ENCODE measurements around the gene ZBTB2.
"Not testable (repeated sequence)": the region's sequence is repeated elsewhere in the genome, so short reads cannot be mapped to it uniquely, and the experiment has no call there.

The ZBTB2 gene

DNA sequence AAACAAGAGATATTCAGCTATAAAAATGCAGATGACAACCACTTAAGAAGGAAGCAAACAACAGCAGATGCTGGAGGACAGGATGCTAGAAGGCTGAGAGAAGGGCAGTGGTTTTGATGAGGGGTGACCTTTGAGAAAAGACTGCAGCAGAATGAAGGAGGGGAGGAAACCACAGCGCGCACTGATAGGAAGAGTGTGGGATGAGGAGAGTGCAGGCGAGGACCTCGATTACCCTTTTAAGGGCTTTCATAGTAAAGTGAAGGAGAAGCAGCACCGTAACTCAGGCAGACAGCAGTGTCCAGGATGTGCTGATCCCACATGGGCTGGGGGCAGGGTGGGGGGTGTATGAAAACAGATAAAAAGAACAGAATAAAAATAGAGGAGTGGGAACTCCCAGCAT lies 19.2 kb downstream of the ZBTB2 start:
- no peak for DNase-seq (ENCODE audit: low spot score)

DNA sequence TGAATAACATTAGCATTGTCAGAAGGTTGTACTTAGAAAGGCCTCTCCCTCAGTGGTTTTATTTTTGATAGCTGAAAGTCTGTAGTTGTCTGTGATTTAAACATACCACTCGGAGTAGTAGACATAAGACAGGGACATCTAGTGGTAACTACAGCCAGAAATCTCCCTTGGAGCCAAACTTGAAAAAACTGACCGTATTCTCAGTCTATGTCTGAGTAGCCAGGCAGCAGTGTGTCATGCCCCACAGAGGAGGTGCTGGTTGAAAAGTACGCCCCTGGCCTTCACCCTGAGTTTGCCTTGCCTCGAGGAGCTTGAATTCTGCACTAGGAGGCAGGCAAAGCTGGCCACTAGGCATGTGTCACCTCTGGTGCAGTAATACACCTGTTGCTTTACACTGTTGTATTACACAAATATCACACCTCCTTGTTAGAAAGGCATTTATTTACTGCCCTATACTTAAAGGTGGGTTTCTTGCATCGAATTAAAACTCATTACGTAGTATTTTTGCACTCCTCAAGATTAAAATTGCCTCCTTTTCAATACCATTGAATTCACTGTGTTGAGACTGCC lies 20.8 kb downstream of the ZBTB2 start:
- DNase-seq (ENCODE audit: low spot score) = no peak

DNA sequence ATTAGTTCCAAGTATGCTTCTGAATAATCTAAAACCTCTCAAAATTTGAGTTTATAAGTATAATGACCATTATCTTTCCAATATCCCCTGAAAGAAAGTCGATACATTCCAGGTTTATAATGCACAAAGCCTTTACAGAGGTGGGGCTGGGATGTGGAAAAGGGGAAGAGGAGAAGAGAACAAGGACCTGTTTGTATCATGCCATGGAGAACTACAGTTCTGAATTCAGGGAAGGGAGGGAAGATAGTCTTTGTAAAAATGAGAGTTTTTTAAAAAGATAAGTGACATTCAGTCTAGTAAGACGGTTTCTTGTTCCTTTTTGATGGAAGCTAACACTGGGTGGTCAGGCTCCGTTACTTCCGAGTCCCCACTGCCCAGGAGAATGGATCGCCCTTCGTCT lies 26.1 kb downstream of the ZBTB2 start:
- peak; percentile 17 for DNase-seq (ENCODE audit: low spot score)

DNA sequence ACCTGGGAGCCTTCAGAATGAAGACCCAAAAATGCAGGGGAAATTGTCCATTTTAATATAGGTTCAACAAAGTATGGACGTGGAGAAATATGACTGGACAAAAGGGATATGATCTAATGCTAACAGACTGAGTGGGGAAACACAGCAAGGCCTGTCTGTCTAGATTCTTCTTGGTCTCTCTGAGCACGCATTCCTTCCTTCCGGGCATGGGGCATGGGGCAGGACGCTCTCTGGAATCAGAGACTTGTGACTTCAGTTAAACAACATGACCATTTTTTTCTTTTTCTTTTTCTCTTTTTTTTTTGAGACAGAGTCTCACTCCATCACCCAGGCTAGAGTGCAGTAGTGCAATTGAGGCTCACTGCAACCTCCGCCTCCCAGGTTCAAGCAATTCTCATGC lies 31.9 kb downstream of the ZBTB2 start:
- DNase-seq (ENCODE audit: low spot score) = no peak

GRCh38 chr6:151358475-151358874 lies 32.9 kb downstream of the ZBTB2 start:
- no peak for DNase-seq (ENCODE audit: low spot score)

GRCh38 chr6:151357758-151358436 lies 33.5 kb downstream of the ZBTB2 start:
- DNase-seq (ENCODE audit: low spot score) = no peak

GRCh38 chr6:151356983-151357382 lies 34.4 kb downstream of the ZBTB2 start:
- DNase-seq (ENCODE audit: low spot score) = not testable (repeated sequence)

GRCh38 chr6:151353795-151354194 lies 37.6 kb downstream of the ZBTB2 start:
- DNase-seq (ENCODE audit: low spot score) = no peak

DNA sequence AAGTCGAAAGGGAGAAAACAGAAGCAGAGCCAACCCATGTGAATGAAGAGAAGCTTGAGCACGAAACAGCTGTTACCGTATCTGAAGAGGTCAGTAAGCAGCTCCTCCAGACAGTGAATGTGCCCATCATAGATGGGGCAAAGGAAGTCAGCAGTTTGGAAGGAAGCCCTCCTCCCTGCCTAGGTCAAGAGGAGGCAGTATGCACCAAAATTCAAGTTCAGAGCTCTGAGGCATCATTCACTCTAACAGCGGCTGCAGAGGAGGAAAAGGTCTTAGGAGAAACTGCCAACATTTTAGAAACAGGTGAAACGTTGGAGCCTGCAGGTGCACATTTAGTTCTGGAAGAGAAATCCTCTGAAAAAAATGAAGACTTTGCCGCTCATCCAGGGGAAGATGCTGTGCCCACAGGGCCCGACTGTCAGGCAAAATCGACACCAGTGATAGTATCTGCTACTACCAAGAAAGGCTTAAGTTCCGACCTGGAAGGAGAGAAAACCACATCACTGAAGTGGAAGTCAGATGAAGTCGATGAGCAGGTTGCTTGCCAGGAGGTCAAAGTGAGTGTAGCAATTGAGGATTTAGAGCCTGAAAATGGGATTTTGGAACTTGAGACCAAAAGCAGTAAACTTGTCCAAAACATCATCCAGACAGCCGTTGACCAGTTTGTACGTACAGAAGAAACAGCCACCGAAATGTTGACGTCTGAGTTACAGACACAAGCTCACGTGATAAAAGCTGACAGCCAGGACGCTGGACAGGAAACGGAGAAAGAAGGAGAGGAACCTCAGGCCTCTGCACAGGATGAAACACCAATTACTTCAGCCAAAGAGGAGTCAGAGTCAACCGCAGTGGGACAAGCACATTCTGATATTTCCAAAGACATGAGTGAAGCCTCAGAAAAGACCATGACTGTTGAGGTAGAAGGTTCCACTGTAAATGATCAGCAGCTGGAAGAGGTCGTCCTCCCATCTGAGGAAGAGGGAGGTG lies 38.7 kb downstream of the ZBTB2 start:
- no peak for DNase-seq (ENCODE audit: low spot score)

DNA sequence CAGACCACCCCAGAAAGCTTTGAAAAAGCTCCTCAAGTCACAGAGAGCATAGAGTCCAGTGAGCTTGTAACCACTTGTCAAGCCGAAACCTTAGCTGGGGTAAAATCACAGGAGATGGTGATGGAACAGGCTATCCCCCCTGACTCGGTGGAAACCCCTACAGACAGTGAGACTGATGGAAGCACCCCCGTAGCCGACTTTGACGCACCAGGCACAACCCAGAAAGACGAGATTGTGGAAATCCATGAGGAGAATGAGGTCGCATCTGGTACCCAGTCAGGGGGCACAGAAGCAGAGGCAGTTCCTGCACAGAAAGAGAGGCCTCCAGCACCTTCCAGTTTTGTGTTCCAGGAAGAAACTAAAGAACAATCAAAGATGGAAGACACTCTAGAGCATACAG lies 39.6 kb downstream of the ZBTB2 start:
- no peak for DNase-seq (ENCODE audit: low spot score)

DNA sequence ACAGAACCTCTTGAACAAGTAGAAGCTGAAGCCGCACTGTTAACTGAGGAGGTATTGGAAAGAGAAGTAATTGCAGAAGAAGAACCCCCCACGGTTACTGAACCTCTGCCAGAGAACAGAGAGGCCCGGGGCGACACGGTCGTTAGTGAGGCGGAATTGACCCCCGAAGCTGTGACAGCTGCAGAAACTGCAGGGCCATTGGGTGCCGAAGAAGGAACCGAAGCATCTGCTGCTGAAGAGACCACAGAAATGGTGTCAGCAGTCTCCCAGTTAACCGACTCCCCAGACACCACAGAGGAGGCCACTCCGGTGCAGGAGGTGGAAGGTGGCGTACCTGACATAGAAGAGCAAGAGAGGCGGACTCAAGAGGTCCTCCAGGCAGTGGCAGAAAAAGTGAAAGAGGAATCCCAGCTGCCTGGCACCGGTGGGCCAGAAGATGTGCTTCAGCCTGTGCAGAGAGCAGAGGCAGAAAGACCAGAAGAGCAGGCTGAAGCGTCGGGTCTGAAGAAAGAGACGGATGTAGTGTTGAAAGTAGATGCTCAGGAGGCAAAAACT lies 40.1 kb downstream of the ZBTB2 start:
- no peak for DNase-seq (ENCODE audit: low spot score)

DNA sequence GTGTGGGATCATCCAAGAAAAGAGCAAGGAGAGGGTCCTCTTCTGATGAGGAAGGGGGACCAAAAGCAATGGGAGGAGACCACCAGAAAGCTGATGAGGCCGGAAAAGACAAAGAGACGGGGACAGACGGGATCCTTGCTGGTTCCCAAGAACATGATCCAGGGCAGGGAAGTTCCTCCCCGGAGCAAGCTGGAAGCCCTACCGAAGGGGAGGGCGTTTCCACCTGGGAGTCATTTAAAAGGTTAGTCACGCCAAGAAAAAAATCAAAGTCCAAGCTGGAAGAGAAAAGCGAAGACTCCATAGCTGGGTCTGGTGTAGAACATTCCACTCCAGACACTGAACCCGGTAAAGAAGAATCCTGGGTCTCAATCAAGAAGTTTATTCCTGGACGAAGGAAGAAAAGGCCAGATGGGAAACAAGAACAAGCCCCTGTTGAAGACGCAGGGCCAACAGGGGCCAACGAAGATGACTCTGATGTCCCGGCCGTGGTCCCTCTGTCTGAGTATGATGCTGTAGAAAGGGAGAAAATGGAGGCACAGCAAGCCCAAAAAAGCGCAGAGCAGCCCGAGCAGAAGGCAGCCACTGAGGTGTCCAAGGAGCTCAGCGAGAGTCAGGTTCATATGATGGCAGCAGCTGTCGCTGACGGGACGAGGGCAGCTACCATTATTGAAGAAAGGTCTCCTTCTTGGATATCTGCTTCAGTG lies 40.8 kb downstream of the ZBTB2 start:
- DNase-seq (ENCODE audit: low spot score) = no peak

DNA sequence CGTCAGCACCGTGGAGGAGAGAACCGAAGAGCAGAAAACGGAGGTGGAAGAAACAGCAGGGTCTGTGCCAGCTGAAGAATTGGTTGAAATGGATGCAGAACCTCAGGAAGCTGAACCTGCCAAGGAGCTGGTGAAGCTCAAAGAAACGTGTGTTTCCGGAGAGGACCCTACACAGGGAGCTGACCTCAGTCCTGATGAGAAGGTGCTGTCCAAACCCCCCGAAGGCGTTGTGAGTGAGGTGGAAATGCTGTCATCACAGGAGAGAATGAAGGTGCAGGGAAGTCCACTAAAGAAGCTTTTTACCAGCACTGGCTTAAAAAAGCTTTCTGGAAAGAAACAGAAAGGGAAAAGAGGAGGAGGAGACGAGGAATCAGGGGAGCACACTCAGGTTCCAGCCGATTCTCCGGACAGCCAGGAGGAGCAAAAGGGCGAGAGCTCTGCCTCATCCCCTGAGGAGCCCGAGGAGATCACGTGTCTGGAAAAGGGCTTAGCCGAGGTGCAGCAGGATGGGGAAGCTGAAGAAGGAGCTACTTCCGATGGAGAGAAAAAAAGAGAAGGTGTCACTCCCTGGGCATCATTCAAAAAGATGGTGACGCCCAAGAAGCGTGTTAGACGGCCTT lies 41.6 kb downstream of the ZBTB2 start:
- DNase-seq (ENCODE audit: low spot score) = no peak

DNA sequence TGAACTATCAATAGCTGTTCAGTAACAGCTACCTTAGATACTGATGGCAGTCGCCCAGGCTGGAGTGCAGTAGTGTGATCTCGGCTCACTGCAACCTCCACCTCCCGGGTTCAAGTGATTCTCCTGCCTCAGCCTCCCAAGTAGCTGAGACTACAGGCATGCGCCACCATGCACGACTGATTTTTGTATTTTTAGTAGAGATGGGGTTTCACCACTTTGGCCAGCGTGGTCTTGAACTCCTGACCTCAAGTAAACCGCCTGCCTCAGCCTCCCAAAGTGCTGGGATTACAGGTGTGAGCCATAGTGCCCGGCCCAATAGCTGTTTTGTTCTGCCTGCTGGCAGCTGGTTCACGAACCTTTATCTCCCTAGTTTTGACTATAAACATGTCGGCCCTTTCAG lies 48.6 kb downstream of the ZBTB2 start:
- DNase-seq (ENCODE audit: low spot score) = not testable (repeated sequence)

DNA sequence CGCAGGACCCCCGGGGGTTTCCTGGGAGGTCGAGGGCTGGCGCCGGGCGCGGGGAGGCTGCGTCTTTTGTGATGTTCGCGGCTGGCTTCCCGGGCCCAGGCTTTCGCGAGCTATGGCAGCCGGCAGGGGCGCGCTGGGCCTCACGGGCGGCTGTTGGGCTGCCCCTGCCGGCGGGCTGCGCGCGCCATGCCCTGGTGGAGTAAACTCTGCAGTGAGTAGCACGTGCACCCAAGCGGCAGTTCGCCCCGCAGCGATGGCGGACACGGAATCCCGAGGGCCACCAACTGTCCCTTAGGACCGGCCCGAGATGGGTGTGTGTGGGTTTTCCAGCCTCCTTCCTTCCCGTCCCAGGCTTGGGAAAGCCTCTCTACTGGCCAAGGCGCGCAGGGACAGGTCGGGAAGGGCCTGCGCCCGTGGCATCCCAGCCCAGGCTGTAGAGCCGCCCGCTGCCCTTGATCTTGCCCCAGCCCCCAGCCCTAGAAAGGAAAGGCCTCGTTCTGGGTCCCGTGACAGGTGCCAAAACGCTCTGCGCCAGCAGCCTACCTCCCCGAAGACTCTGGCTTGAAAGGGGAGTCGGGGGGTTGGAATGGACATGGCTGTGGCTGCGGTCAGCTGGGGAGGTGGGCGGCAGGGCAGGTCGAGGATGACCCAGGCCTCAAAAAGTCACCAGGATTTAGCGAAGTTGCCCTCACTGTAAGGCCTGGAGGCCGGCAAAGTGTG lies 49.7 kb downstream of the ZBTB2 start:
- DNase-seq (ENCODE audit: low spot score) = no peak

- DNase-seq (ENCODE audit: low spot score) = peak; percentile 29
Observed at GRCh38 chr6:151340219-151340978, 51.0 kb downstream of the ZBTB2 start.

- no peak for DNase-seq (ENCODE audit: low spot score)
Observed at GRCh38 chr6:151339369-151339768, 52.0 kb downstream of the ZBTB2 start.

- no peak for DNase-seq (ENCODE audit: low spot score)
Observed at GRCh38 chr6:151338651-151339200, 52.6 kb downstream of the ZBTB2 start.

- no peak for DNase-seq (ENCODE audit: low spot score)
Observed at GRCh38 chr6:151335930-151336329, 55.4 kb downstream of the ZBTB2 start.
